OCI-LY1 (cell line): ENCODE data around the gene MAP2.

ENCODE experiments used
- H2AFZ ChIP-seq: fragments of 200-600 bp; sonication (generic), shearing (Covaris generic); 2 replicates; pipeline ENCODE4 v1.6.0; 2014; ENCODE audit warnings: antibody characterized with exemption, mild to moderate bottlenecking, low read length
- H3F3A ChIP-seq: fragments of 200-600 bp; sonication (generic), shearing (Covaris generic); 2 replicates; pipeline ENCODE4 v1.6.0; 2014; ENCODE audit warnings: mild to moderate bottlenecking, antibody characterized with exemption, low read length, moderate library complexity; ENCODE audit not compliant: insufficient read depth
- H3K27ac ChIP-seq: fragments of 200-600 bp; sonication (generic); 2 replicates; pipeline ENCODE4 v1.5.1; 2014; ENCODE audit warnings: low read length, mixed run types, mild to moderate bottlenecking, low read depth; ENCODE audit not compliant: poor library complexity, severe bottlenecking
- H3K27me3 ChIP-seq: fragments of 200-600 bp; sonication (generic); 2 replicates; pipeline ENCODE4 v1.6.0; 2014; ENCODE audit warnings: antibody characterized with exemption, mild to moderate bottlenecking, low read length, moderate library complexity; ENCODE audit not compliant: insufficient read depth
- H3K36me3 ChIP-seq: fragments of 200-600 bp; sonication (generic); 2 replicates; pipeline ENCODE4 v1.6.1; 2014; ENCODE audit warnings: mild to moderate bottlenecking, antibody characterized with exemption, low read length, moderate library complexity, mixed read lengths; ENCODE audit not compliant: insufficient read depth
- H3K4me1 ChIP-seq: fragments of 200-600 bp; sonication (generic); 2 replicates; pipeline ENCODE4 v1.5.1; 2014; ENCODE audit warnings: mild to moderate bottlenecking, low read length, moderate library complexity; ENCODE audit not compliant: insufficient read depth, severe bottlenecking
- H3K4me2 ChIP-seq: fragments of 200-600 bp; sonication (generic), shearing (Covaris generic); 2 replicates; pipeline ENCODE4 v1.6.1; 2014; ENCODE audit warnings: low read length
- H3K4me3 ChIP-seq: fragments of 200-600 bp; sonication (generic); 2 replicates; pipeline ENCODE4 v1.5.1; 2014; ENCODE audit warnings: low read length, low read depth, mild to moderate bottlenecking, mixed read lengths; ENCODE audit not compliant: poor library complexity, severe bottlenecking
- H3K79me2 ChIP-seq: fragments of 200-600 bp; shearing (Covaris generic); 2 replicates; pipeline ENCODE4 v1.6.1; 2016; ENCODE audit warnings: mixed run types, low read length, mixed read lengths; ENCODE audit not compliant: insufficient read depth
- H3K9ac ChIP-seq: fragments of 200-600 bp; sonication (generic), shearing (Covaris generic); 2 replicates; pipeline ENCODE4 v1.6.1; 2014; ENCODE audit warnings: mild to moderate bottlenecking, low read length, mixed read lengths
- H3K9me2 ChIP-seq: fragments of 200-600 bp; sonication (generic), shearing (Covaris generic); 2 replicates; pipeline ENCODE4 v1.6.1; 2014; ENCODE audit warnings: low read depth, mild to moderate bottlenecking, low read length, mixed read lengths
- H3K9me3 ChIP-seq: fragments of 200-600 bp; shearing (Covaris generic); 2 replicates; pipeline ENCODE4 v1.6.1; 2014; ENCODE audit warnings: low read length, mixed read lengths
- H4K20me1 ChIP-seq: fragments of 200-600 bp; sonication (generic), shearing (Covaris generic); 2 replicates; pipeline ENCODE4 v1.6.0; 2016; ENCODE audit warnings: mild to moderate bottlenecking, low read length; ENCODE audit not compliant: insufficient read depth
- CTCF ChIP-seq: fragments of 200-600 bp; sonication (generic), shearing (Covaris generic); IDR thresholded peaks from 2 replicates; pipeline ENCODE4 v1.5.1; 2017; ENCODE audit warnings: mild to moderate bottlenecking, antibody characterized with exemption, low read length, moderate library complexity, mixed read lengths
- EZH2 ChIP-seq: fragments of 200-600 bp; sonication (generic), shearing (Covaris generic); IDR thresholded peaks from 2 replicates; pipeline ENCODE4 v1.8.0; 2017; ENCODE audit warnings: borderline replicate concordance, mixed run types, mild to moderate bottlenecking, antibody characterized with exemption, low read length, moderate library complexity, mixed read lengths

The MAP2 gene

GRCh38 chr2:209463835-209464234 lies 40.0 kb downstream of the MAP2 start:
- no peak overlapping the region for H3K27ac ChIP-seq
- H3K36me3 ChIP-seq, result no peaks in the 10 kb centered on the region; the same call in 1 of the 2 replicates
- H3K4me3 ChIP-seq, result no peak overlapping the region
- no peak overlapping the region for H3K9ac ChIP-seq
- H3K27me3 ChIP-seq, result no peaks in the 10 kb centered on the region
- no peaks in the 10 kb centered on the region for H3K9me2 ChIP-seq
- H3F3A ChIP-seq, result no peaks in the 10 kb centered on the region
- TF ChIP-seq CTCF, result no peak
- no peak for TF ChIP-seq EZH2
- H3K9me3 ChIP-seq, result peaks cover 3% of the 10 kb centered on the region; the same call in 1 of the 2 replicates
- peaks cover 8% of the 10 kb centered on the region for H3K4me1 ChIP-seq
- H3K79me2 ChIP-seq, result no peaks in the 10 kb centered on the region
- no peak overlapping the region for H2AFZ ChIP-seq
- H3K4me2 ChIP-seq, result no peak overlapping the region
- H4K20me1 ChIP-seq, result no peaks in the 10 kb centered on the region

GRCh38 chr2:209468846-209469245 lies 45.0 kb downstream of the MAP2 start:
- Histone ChIP-seq H3K79me2 (no peaks in the 10 kb centered on the region), H3K4me2 (no peak overlapping the region), H3F3A (no peaks in the 10 kb centered on the region), H3K27ac (no peak overlapping the region), H3K4me1 (peaks cover 16% of the 10 kb centered on the region), H3K27me3 (no peaks in the 10 kb centered on the region), H3K9me3 (peaks cover 3% of the 10 kb centered on the region; the same call in 1 of the 2 replicates), H3K4me3 (no peak overlapping the region), H2AFZ (no peak overlapping the region), H3K9me2 (no peaks in the 10 kb centered on the region), H3K9ac (no peak overlapping the region), H3K36me3 (no peaks in the 10 kb centered on the region; the same call in 1 of the 2 replicates), H4K20me1 (no peaks in the 10 kb centered on the region)
- TF ChIP-seq EZH2 (no peak), CTCF (no peak)

DNA sequence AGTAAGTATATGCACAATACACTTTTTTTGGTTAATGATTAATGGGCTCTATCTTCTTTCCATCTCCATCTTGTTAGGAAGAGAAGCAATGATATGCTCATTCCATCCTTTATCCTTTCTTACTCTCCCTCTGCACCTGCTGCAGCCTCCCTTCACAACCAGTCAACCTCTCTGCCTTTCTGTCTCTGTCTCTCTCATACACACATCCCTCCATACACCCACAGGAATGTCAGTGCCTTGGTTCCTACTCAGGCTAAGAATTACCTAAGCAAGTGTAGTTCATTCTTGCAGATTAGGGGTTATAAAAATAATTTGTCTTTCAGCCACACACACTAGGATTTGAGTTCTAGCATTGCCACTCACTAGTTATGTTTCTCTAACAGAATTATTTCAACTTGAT lies 45.6 kb downstream of the MAP2 start:
- H3F3A ChIP-seq, result no peaks in the 10 kb centered on the region
- H2AFZ ChIP-seq, result no peak overlapping the region
- no peak overlapping the region for H3K27ac ChIP-seq
- peaks cover 3% of the 10 kb centered on the region; the same call in 1 of the 2 replicates for H3K9me3 ChIP-seq
- H3K4me1 ChIP-seq, result peaks cover 22% of the 10 kb centered on the region
- no peak overlapping the region for H3K4me3 ChIP-seq
- no peaks in the 10 kb centered on the region for H3K9me2 ChIP-seq
- no peak overlapping the region for H3K4me2 ChIP-seq
- H3K27me3 ChIP-seq, result no peaks in the 10 kb centered on the region
- no peaks in the 10 kb centered on the region for H4K20me1 ChIP-seq
- H3K36me3 ChIP-seq, result no peaks in the 10 kb centered on the region; the same call in 1 of the 2 replicates
- H3K9ac ChIP-seq, result no peak overlapping the region
- H3K79me2 ChIP-seq, result no peaks in the 10 kb centered on the region
- TF ChIP-seq EZH2 (no peak), CTCF (no peak)
